H1 (cell line): ENCODE results near the gene PNPLA3. TPM values are rescaled to one million over a fixed set of nuclear protein-coding genes. Genes with fewer than 3 reads are reported as not detected.

Experiments
- CTCF ChIA-PET: fragments of 300-600 bp; sonication (Branson Sonifier 250); formaldehyde crosslinking; loops from one replicate; lab custom pipeline; 2021; ENCODE audit not compliant: partially characterized antibody; lab: Charles Lee
- POLR2A ChIA-PET: fragments of 300-600 bp; sonication (Branson Sonifier 250); formaldehyde crosslinking; loops from one replicate; lab custom pipeline; 2021; ENCODE audit warnings: inconsistent platforms; ENCODE audit not compliant: partially characterized antibody; lab: Charles Lee
- DNase-seq, 2 experiments: peaks; one replicate each; pipeline versions ENCODE4 v3.0.0 to v3.0.0-alpha.2; 2010 to 2022; ENCODE audit warnings: low spot score in 2 of 2, low read depth in 1 of 2, mixed read lengths in 1 of 2
- FAIRE-seq: peaks from 2 replicates; lab custom pipeline; 2011; peaks lifted over from hg19 to GRCh38; lab: Jason Lieb, UNC
- H2AFZ ChIP-seq: 2 replicates; pipeline ENCODE4 v1.8.1; 2012; ENCODE audit warnings: low read length, inconsistent platforms
- H2AK5ac ChIP-seq: 2 replicates; pipeline ENCODE4 v1.6.1; 2013; ENCODE audit warnings: low read depth, low read length
- H2BK120ac ChIP-seq: replicated peaks from 2 replicates; pipeline ENCODE3; 2013; ENCODE audit warnings: low read depth, low read length, inconsistent platforms
- H2BK12ac ChIP-seq: 2 replicates; pipeline ENCODE4 v1.6.1; 2013; ENCODE audit warnings: low read depth, low read length
- H2BK15ac ChIP-seq: 2 replicates; pipeline ENCODE4 v1.6.1; 2013; ENCODE audit warnings: low read length
- H2BK20ac ChIP-seq: 2 replicates; pipeline ENCODE4 v1.6.1; 2013; ENCODE audit warnings: low read length
- H2BK5ac ChIP-seq: 2 replicates; pipeline ENCODE4 v1.6.1; 2013; ENCODE audit warnings: low read depth, low read length
- H3K14ac ChIP-seq: 2 replicates; pipeline ENCODE4 v1.6.1; 2013; ENCODE audit warnings: inconsistent platforms; ENCODE audit not compliant: insufficient read length
- H3K18ac ChIP-seq: 2 replicates; pipeline ENCODE4 v1.6.1; 2013; ENCODE audit warnings: low read length; ENCODE audit errors: extremely low read depth
- H3K23ac ChIP-seq: 2 replicates; pipeline ENCODE4 v1.6.1; 2013; ENCODE audit warnings: inconsistent platforms; ENCODE audit not compliant: insufficient read length
- H3K23me2 ChIP-seq: 2 replicates; pipeline ENCODE4 v1.6.1; 2013; ENCODE audit warnings: low read depth, low read length
- H3K27ac ChIP-seq: 2 replicates; pipeline ENCODE4 v1.6.1; 2011; ENCODE audit warnings: low read depth, low read length, inconsistent platforms
- H3K27me3 ChIP-seq, 4 experiments: replicated peaks in 1 of 4; 1 replicate in 1 of 4; 2 replicates in 3 of 4; pipeline versions ENCODE4 v1.6.1 to v1.8.1; 2011 to 2013; ENCODE audit warnings: low read length in 3 of 4, mild to moderate bottlenecking in 3 of 4, inconsistent platforms in 2 of 4, mixed read lengths in 2 of 4, moderate library complexity in 1 of 4; ENCODE audit not compliant: control insufficient read depth in 3 of 4, insufficient read depth in 3 of 4; ENCODE audit errors: extremely low read depth in 1 of 4
- H3K36me3 ChIP-seq, 4 experiments: 2 replicates each; pipeline versions ENCODE4 v1.6.1 to v1.8.1; 2011 to 2013; ENCODE audit warnings: mild to moderate bottlenecking in 4 of 4, low read length in 3 of 4, moderate library complexity in 2 of 4, control low read depth in 1 of 4, inconsistent platforms in 1 of 4; ENCODE audit not compliant: insufficient read depth in 4 of 4, control insufficient read depth in 2 of 4
- H3K4ac ChIP-seq: replicated peaks from 2 replicates; pipeline ENCODE3; 2013; ENCODE audit warnings: low read length, low read depth, mixed read lengths, inconsistent platforms; ENCODE audit not compliant: insufficient read length
- H3K4me1 ChIP-seq, 4 experiments: replicated peaks in 1 of 4; 1 replicate in 1 of 4; 2 replicates in 3 of 4; pipeline versions ENCODE4 v1.6.1 to v1.8.1; 2011 to 2013; ENCODE audit warnings: low read length in 3 of 4, inconsistent platforms in 2 of 4, mixed read lengths in 1 of 4; ENCODE audit not compliant: insufficient read depth in 4 of 4, control insufficient read depth in 3 of 4
- H3K4me2 ChIP-seq, 2 experiments: 2 replicates each; pipeline versions ENCODE4 v1.6.1 to v1.8.1; 2011 to 2013; ENCODE audit warnings: low read depth in 2 of 2, low read length in 2 of 2, control low read depth in 1 of 2, inconsistent platforms in 1 of 2, mild to moderate bottlenecking in 1 of 2; ENCODE audit not compliant: insufficient read depth in 1 of 2
- H3K4me3 ChIP-seq, 4 experiments: fragments of 200-600, 300-600 bp in 1 of 4; sonication (generic), shearing (Covaris generic), sonication (Bioruptor Twin) in 1 of 4; 2 replicates each; pipeline versions ENCODE4 v1.5.1 to v1.8.1; 2011 to 2016; ENCODE audit warnings: low read length in 4 of 4, low read depth in 3 of 4, control low read depth in 2 of 4, inconsistent platforms in 2 of 4, mild to moderate bottlenecking in 2 of 4, mixed read lengths in 1 of 4, moderate library complexity in 1 of 4; ENCODE audit not compliant: insufficient read depth in 2 of 4; ENCODE audit errors: extremely low read depth in 1 of 4
- H3K56ac ChIP-seq: replicated peaks from 2 replicates; pipeline ENCODE3; 2013; ENCODE audit warnings: low read depth, mild to moderate bottlenecking, mixed read lengths, low read length, inconsistent platforms; ENCODE audit not compliant: insufficient read length
- H3K79me1 ChIP-seq: 2 replicates; pipeline ENCODE4 v1.6.1; 2013; ENCODE audit warnings: low read depth, low read length, control low read depth
- H3K79me2 ChIP-seq, 2 experiments: 2 replicates each; pipeline versions ENCODE4 v1.6.1 to v1.8.1; 2012 to 2013; ENCODE audit warnings: low read length in 2 of 2, mild to moderate bottlenecking in 2 of 2, inconsistent platforms in 1 of 2; ENCODE audit not compliant: insufficient read depth in 2 of 2, control insufficient read depth in 1 of 2
- H3K9ac ChIP-seq, 4 experiments: replicated peaks in 1 of 4; 1 replicate in 1 of 4; 2 replicates in 3 of 4; pipeline versions ENCODE4 v1.6.1 to v1.8.1; 2011 to 2013; ENCODE audit warnings: low read depth in 3 of 4, low read length in 3 of 4, control low read depth in 2 of 4, mild to moderate bottlenecking in 2 of 4, moderate library complexity in 2 of 4, inconsistent platforms in 1 of 4; ENCODE audit errors: extremely low read depth in 1 of 4
- H3K9me3 ChIP-seq, 2 experiments: 2 replicates each; pipeline versions ENCODE4 v1.6.1 to v1.8.1; 2012 to 2013; ENCODE audit warnings: mild to moderate bottlenecking in 2 of 2, moderate library complexity in 2 of 2, control low read depth in 1 of 2, inconsistent platforms in 1 of 2, low read depth in 1 of 2, low read length in 1 of 2, mixed read lengths in 1 of 2; ENCODE audit not compliant: insufficient read depth in 2 of 2
- H4K20me1 ChIP-seq, 2 experiments: replicated peaks in 1 of 2; 2 replicates each; pipeline versions ENCODE3 to v1.8.1; 2011 to 2013; ENCODE audit warnings: inconsistent platforms in 2 of 2, low read length in 2 of 2, mild to moderate bottlenecking in 1 of 2; ENCODE audit not compliant: insufficient read depth in 2 of 2, control insufficient read depth in 1 of 2
- H4K5ac ChIP-seq: 2 replicates; pipeline ENCODE4 v1.6.1; 2013; ENCODE audit warnings: low read length, low read depth, mixed read lengths, inconsistent platforms; ENCODE audit not compliant: insufficient read length
- H4K8ac ChIP-seq: 2 replicates; pipeline ENCODE4 v1.8.0; 2013; ENCODE audit warnings: mild to moderate bottlenecking, moderate library complexity, low read length, inconsistent platforms; ENCODE audit not compliant: insufficient read depth; ENCODE audit errors: extremely low read depth
- H4K91ac ChIP-seq: replicated peaks from 2 replicates; pipeline ENCODE3; 2013; ENCODE audit warnings: low read length, mixed read lengths, inconsistent platforms; ENCODE audit not compliant: insufficient read length
- WGBS, 2 experiments: shearing (Covaris generic) in 1 of 2; methylation state at CpG; one replicate each; pipeline versions ENCODE4 v1.1.6 to v1.1.7; 2013 to 2015; ENCODE audit warnings: low lambda C conversion rate in 2 of 2, mixed read lengths in 2 of 2, inconsistent platforms in 1 of 2, low coverage in 1 of 2, missing lambda C conversion rate in 1 of 2; ENCODE audit not compliant: insufficient replicate concordance in 2 of 2, insufficient coverage in 1 of 2, insufficient read length in 1 of 2; ENCODE audit errors: extremely low coverage in 1 of 2, missing lambda C conversion rate in 1 of 2; 5-methylcytosine and 5-hydroxymethylcytosine counted together
- polyA plus RNA-seq, 7 experiments: library from polyadenylated mRNA; depleted of rRNA in 3 of 7; stranded (reverse) in 5 of 7; unstranded in 2 of 7; fragments of >200 nt in 5 of 7; fragments of 200-250 nt in 2 of 7; gene quantifications; 1 replicate in 5 of 7; 2 replicates in 1 of 7; 4 replicates in 1 of 7; pipeline versions ENCODE4 v1.2.1 to v1.2.3, GENCODE V29; 2011 to 2013; ENCODE audit warnings: missing spikeins in 2 of 7, mixed read lengths in 2 of 7
- total RNA-seq: library from RNA; stranded (reverse); fragmentation: NEBNext Ultra II Directional; extraction: Animal tissue kit (Norgen Biotek cat#: 25700); gene quantifications from 2 replicates; pipeline ENCODE4 v1.2.1, GENCODE V29; 2021

The PNPLA3 gene
- total and polyA plus RNA-seq, 2 of the 8 experiments (the other 6 are each of a cell fraction or from before 2014, with no cell fraction given): 17.5 to 23.4 TPM

DNA sequence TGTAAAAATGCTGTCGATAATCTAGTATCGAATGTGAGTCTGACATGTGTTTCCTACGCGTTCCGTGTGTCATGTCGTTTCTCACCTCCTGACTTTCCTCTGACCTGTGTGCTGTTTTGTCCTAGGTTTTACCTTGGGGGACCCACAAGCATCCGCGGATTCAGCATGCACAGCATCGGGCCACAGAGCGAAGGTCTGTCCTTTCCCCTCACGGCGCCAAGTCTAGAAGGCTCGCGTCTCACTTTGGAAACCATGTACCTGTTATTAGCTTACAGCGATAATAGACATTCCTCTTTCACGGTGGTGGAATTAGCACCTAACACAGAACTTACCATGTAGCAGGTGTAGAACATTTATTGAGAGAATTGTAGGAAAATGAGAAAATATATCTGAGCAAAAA is 60.2 kb downstream of the PNPLA3 start:
- no peak for FAIRE-seq
- no peak overlapping the region for H2BK12ac ChIP-seq
- H3K9ac ChIP-seq: no peak overlapping the region; a peak in 1 of 7 replicates
- H2BK120ac ChIP-seq: no peak overlapping the region
- ChIA-PET POLR2A (no interaction called here), CTCF (interaction anchor here (0.7 to 2.3 kb wide), 2 partner anchors 9 to 611 kb away, joined by 3 to 11 read pairs; no protein-coding TSS in a partner anchor)
- no peak overlapping the region for H2BK5ac ChIP-seq
- no peak overlapping the region for H2BK15ac ChIP-seq
- no peak for DNase-seq
- H3K56ac ChIP-seq: no peak overlapping the region
- no peak overlapping the region for H2BK20ac ChIP-seq
- H3K27me3 ChIP-seq: no peaks in the 10 kb centered on the region
- peaks cover 0 to 6% of the 10 kb centered on the region in 2 experiments for H4K20me1 ChIP-seq
- no peak overlapping the region for H3K23ac ChIP-seq
- H3K27ac ChIP-seq: no peak overlapping the region
- H3K36me3 ChIP-seq: peaks cover 5 to 52% (median 16%) of the 10 kb centered on the region in 4 experiments
- H3K18ac ChIP-seq: no peak overlapping the region
- H3K79me2 ChIP-seq: no peaks in the 10 kb centered on the region
- no peak overlapping the region for H4K91ac ChIP-seq
- H2AFZ ChIP-seq: no peak overlapping the region
- H3K14ac ChIP-seq: no peak overlapping the region
- H4K5ac ChIP-seq: no peak overlapping the region
- H3K4ac ChIP-seq: no peak overlapping the region
- no peak overlapping the region for H4K8ac ChIP-seq
- peaks cover 3% of the 10 kb centered on the region; the same call in 1 of the 2 replicates for H3K23me2 ChIP-seq
- H3K4me3 ChIP-seq: no peak overlapping the region
- no peaks in the 10 kb centered on the region for H3K4me1 ChIP-seq
- no peaks in the 10 kb centered on the region for H3K79me1 ChIP-seq
- no peak overlapping the region for H2AK5ac ChIP-seq
- WGBS, 2 experiments: 92% methylated on average over 16 of the region's 16 CpGs; no CpG with 5 or more reads in 1 of the 2 experiments
- H3K4me2 ChIP-seq: no peak overlapping the region
- H3K9me3 ChIP-seq: no peaks in the 10 kb centered on the region
